HEK293 (cell line): ENCODE data around the gene LPP.

Source experiments
- MZF1 ChIP-seq: fragments of 450-650 bp; formaldehyde crosslinking; IDR thresholded peaks from 2 replicates; pipeline ENCODE4 v1.5.1; 2017; ENCODE audit warnings: missing biosample characterization, missing genetic modification characterization, borderline replicate concordance
- YY1 ChIP-seq: fragments of 450-650 bp; formaldehyde crosslinking; IDR thresholded peaks from 2 replicates; pipeline ENCODE4 v1.5.1; 2018; ENCODE audit warnings: missing biosample characterization, missing genetic modification characterization
- ZNF121 ChIP-seq: fragments of 450-650 bp; formaldehyde crosslinking; IDR thresholded peaks from 2 replicates; pipeline ENCODE4 v1.5.1; 2016; ENCODE audit warnings: missing biosample characterization, missing genetic modification characterization
- ZNF530 ChIP-seq: fragments of 450-650 bp; formaldehyde crosslinking; IDR thresholded peaks from 2 replicates; pipeline ENCODE4 v1.5.1; 2016; ENCODE audit warnings: low read depth, missing biosample characterization, missing genetic modification characterization
- TF ChIP-seq, protein P1 (sequence below): fragments of 450-650 bp; formaldehyde crosslinking; IDR thresholded peaks from 2 replicates; pipeline ENCODE4 v1.5.1; 2016; ENCODE audit warnings: missing biosample characterization, missing genetic modification characterization
- TF ChIP-seq, protein P2 (sequence below): fragments of 450-650 bp; formaldehyde crosslinking; IDR thresholded peaks from 2 replicates; pipeline ENCODE4 v1.5.1; 2016; ENCODE audit warnings: missing biosample characterization, missing genetic modification characterization, borderline replicate concordance
- TF ChIP-seq, protein P3 (sequence below): fragments of 450-650 bp; formaldehyde crosslinking; IDR thresholded peaks from 2 replicates; pipeline ENCODE4 v1.5.1; 2017; ENCODE audit warnings: missing biosample characterization, missing genetic modification characterization
- TF ChIP-seq, protein P4 (sequence below): fragments of 450-650 bp; formaldehyde crosslinking; IDR thresholded peaks from 2 replicates; pipeline ENCODE4 v1.5.1; 2016; ENCODE audit warnings: missing biosample characterization, missing genetic modification characterization

DNA sequence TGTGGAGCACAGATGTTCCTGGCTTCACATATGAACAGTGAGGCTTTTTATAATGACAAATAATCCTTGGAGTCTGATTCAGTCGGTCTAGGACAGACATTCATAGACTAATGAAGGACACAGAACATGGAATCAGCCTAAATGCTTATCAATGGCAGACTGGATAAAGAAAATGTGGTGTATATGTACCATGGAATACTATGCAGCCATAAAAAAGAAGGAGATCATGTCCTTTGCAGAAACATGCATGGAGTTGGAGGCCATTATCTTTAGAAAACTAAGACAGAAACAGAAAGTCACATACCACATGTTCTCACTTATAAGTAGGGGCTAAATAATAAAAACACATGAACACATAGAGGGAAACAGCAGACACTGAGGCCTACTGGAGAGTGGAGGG, 19.9 kb upstream of the LPP start:
- TF ChIP-seq, protein P1, sequence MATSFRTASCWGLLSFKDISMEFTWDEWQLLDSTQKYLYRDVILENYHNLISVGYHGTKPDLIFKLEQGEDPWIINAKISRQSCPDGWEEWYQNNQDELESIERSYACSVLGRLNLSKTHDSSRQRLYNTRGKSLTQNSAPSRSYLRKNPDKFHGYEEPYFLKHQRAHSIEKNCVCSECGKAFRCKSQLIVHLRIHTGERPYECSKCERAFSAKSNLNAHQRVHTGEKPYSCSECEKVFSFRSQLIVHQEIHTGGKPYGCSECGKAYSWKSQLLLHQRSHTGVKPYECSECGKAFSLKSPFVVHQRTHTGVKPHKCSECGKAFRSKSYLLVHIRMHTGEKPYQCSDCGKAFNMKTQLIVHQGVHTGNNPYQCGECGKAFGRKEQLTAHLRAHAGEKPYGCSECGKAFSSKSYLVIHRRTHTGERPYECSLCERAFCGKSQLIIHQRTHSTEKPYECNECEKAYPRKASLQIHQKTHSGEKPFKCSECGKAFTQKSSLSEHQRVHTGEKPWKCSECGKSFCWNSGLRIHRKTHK (tag by site-specific recombination): no peak
- TF ChIP-seq YY1 (tag by site-specific recombination) (no peak), MZF1 (tag by site-specific recombination) (no peak), ZNF121 (tag by site-specific recombination) (no peak), ZNF530 (tag by site-specific recombination) (no peak)
- TF ChIP-seq, protein P2, sequence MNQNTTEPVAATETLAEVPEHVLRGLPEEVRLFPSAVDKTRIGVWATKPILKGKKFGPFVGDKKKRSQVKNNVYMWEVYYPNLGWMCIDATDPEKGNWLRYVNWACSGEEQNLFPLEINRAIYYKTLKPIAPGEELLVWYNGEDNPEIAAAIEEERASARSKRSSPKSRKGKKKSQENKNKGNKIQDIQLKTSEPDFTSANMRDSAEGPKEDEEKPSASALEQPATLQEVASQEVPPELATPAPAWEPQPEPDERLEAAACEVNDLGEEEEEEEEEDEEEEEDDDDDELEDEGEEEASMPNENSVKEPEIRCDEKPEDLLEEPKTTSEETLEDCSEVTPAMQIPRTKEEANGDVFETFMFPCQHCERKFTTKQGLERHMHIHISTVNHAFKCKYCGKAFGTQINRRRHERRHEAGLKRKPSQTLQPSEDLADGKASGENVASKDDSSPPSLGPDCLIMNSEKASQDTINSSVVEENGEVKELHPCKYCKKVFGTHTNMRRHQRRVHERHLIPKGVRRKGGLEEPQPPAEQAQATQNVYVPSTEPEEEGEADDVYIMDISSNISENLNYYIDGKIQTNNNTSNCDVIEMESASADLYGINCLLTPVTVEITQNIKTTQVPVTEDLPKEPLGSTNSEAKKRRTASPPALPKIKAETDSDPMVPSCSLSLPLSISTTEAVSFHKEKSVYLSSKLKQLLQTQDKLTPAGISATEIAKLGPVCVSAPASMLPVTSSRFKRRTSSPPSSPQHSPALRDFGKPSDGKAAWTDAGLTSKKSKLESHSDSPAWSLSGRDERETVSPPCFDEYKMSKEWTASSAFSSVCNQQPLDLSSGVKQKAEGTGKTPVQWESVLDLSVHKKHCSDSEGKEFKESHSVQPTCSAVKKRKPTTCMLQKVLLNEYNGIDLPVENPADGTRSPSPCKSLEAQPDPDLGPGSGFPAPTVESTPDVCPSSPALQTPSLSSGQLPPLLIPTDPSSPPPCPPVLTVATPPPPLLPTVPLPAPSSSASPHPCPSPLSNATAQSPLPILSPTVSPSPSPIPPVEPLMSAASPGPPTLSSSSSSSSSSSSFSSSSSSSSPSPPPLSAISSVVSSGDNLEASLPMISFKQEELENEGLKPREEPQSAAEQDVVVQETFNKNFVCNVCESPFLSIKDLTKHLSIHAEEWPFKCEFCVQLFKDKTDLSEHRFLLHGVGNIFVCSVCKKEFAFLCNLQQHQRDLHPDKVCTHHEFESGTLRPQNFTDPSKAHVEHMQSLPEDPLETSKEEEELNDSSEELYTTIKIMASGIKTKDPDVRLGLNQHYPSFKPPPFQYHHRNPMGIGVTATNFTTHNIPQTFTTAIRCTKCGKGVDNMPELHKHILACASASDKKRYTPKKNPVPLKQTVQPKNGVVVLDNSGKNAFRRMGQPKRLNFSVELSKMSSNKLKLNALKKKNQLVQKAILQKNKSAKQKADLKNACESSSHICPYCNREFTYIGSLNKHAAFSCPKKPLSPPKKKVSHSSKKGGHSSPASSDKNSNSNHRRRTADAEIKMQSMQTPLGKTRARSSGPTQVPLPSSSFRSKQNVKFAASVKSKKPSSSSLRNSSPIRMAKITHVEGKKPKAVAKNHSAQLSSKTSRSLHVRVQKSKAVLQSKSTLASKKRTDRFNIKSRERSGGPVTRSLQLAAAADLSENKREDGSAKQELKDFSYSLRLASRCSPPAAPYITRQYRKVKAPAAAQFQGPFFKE: no peak
- TF ChIP-seq, protein P3, sequence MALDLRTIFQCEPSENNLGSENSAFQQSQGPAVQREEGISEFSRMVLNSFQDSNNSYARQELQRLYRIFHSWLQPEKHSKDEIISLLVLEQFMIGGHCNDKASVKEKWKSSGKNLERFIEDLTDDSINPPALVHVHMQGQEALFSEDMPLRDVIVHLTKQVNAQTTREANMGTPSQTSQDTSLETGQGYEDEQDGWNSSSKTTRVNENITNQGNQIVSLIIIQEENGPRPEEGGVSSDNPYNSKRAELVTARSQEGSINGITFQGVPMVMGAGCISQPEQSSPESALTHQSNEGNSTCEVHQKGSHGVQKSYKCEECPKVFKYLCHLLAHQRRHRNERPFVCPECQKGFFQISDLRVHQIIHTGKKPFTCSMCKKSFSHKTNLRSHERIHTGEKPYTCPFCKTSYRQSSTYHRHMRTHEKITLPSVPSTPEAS: no peak
- TF ChIP-seq, protein P4, sequence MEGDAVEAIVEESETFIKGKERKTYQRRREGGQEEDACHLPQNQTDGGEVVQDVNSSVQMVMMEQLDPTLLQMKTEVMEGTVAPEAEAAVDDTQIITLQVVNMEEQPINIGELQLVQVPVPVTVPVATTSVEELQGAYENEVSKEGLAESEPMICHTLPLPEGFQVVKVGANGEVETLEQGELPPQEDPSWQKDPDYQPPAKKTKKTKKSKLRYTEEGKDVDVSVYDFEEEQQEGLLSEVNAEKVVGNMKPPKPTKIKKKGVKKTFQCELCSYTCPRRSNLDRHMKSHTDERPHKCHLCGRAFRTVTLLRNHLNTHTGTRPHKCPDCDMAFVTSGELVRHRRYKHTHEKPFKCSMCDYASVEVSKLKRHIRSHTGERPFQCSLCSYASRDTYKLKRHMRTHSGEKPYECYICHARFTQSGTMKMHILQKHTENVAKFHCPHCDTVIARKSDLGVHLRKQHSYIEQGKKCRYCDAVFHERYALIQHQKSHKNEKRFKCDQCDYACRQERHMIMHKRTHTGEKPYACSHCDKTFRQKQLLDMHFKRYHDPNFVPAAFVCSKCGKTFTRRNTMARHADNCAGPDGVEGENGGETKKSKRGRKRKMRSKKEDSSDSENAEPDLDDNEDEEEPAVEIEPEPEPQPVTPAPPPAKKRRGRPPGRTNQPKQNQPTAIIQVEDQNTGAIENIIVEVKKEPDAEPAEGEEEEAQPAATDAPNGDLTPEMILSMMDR (tag by site-specific recombination): no peak
